Hematopoietic multipotent progenitor cell treated with erythropoietin and hydrocortisone succinate and interleukin-3 and kit ligand, for 8 days (in vitro differentiated cells): ENCODE measurements around the gene DUSP1.

Experiments
- DNase-seq: peaks from one replicate; pipeline ENCODE4 v3.0.0-alpha.2; 2015

Gene DUSP1

DNA sequence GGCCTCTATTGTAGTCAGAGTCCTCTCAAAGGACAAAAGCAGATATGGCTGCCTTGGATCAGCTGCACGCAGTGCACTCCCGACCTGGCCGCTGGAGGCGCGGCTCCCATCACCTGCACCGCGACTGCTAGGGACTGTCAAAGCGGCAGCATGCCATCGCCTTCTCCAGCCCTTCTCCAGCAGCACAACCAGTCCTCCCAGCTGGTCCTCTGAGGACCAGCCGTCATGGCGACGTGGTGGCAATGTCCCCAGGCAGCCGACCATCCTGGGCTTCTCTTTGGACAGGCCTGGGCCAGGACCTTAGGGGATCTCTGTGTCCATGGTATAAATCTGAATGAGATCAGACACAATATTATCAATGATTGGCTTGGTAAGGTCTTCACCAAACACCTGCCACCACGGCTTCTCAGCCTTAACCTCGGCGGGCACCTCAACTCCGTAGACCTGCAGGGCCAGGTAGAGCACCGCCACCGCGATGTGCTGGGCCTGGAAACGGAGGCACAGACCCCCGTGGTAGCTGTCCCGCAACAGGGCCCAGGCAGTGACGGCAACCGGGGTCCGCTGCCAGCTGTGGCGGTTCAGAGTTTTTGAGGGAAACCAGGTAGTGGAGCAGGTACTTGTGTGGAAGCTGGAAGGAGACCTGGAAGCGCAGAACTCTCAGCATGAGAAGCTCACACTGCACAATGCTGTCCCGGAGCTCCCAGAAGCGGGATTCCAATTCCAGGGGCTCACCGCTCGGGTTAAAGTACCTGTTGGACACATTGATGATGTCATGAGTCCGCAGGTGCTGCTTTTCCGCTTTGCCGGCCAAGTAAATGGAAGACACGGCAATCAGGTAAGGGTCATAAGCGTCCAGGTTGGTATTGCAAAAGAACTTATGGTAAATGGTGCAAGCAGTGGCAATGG, 8.5 kb downstream of the DUSP1 start:
- no peak for DNase-seq

DNA sequence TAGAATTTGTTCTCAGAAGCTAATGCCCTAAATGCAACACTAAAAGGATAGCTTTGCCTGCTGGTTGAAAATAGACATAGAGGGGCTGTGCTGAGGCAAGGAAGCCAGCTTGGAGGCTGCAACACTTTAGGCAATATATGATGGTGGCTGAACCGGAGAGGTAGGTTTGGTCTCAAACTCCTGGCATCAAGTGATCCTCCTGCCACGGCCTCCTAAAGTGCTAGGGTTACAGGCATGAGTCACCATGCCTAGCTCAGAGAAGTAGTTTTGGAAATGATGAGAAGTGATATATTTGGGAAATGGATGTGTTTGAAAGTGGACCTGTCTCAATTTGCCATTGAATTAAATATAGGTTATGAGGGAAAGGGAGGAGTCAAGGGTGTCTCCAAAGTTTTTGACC, 10.0 kb downstream of the DUSP1 start:
- DNase-seq = no peak

DNA sequence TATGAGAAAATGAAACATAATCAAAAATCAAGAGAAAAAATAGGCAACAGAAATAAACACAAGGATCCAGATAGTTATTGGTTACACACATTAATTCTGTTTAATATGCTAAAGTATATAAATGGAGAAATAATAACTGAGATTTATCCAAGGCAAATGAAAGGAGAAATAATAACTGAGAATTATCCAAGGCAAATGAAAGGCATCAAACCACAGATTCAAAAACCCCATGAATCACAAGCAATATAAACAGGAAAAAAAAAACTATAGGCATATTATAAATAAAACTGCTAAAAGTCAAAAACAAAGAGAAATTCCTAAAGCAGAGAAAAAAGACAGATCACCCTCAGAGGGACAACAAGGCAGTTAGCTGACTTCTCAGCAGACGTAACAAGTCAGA, 10.9 kb downstream of the DUSP1 start:
- DNase-seq = no peak

- no peak for DNase-seq
Observed at GRCh38 chr5:172758834-172759149, 12.2 kb downstream of the DUSP1 start.

- DNase-seq = no peak
Observed at GRCh38 chr5:172758077-172758833, 12.7 kb downstream of the DUSP1 start.

- no peak for DNase-seq
Observed at GRCh38 chr5:172757394-172758010, 13.5 kb downstream of the DUSP1 start.

DNA sequence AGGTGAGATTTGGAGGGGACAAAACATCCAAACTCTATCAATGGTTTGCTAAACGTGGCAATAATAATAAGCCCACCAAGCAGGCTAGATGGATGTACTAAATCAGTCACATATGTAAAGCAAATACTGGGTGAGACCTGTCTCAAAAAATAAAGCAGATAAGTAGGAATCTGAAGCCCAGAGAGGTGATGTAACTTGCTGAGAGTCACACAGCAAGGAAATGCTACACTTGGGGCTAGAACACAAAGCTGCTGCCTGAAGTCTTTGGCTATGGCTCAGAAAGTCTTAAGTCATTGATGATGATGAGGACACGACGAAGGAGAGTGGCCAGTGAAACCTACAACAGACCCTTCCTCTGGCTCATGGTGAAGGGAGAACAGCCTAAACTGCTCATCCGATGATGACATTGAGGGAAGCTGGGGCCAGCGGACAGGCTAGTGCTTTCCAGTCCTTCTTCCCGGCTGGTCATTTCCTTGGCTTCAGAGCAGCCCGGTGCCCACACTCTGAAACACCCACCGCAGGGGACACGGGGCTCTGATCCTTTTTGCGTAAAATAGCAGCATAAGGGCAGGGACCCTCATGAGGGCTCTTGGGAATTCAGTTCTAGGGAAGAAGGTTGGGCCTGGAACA, 14.1 kb downstream of the DUSP1 start:
- no peak for DNase-seq

DNA sequence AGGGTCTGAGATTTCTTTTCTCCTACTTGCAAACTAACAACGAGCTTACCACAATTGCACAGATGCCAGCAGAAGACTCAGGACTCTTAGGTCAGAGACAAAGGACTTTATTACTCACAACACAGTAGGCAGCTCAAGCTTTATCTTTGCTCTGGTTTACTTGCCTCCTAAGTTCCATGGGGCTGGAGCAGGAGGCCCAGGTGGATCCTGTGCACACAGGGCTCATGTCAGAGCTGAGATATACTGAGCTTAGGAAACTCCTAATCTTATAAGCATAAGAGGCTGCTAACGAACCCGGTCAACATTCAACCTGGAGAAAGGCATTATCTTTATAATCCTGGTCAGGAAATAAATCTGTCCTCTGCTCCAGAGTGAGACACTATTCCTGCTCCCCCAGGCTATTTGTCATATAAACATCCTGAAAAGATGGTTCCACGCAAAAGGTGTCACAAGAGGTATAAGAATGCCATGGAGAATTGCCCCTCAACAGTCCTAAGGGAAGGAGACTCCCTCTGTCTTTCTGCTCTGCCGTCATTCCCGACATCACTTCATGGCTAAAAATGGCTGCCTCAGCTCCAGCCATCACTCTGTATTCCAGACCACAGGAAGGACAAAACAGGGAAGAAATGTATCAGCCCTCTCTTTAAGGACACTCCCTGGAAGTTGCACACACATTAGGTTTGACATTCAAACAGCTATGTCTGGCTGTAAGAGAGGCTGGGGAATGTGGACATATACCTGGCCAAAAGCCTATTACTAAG, 16.2 kb downstream of the DUSP1 start:
- DNase-seq = no peak

DNA sequence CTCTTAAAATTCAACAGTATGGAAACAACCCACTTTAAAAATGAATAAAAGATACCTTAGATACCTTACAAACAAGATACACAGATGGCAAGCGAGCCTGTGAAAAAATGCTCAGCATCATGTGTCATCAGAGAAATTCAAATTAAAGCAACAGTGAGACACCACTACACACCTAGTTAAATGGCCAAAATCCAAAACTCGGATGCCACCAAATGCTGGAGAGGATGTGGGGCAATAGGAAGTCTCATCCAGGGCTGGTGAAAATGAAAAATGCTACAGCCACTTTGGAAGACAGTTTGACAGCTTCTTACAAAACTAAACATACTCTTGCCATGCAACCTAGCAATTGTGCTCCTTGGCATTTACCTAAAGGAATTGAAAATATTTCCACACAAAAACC, 17.9 kb downstream of the DUSP1 start:
- DNase-seq = no peak

DNA sequence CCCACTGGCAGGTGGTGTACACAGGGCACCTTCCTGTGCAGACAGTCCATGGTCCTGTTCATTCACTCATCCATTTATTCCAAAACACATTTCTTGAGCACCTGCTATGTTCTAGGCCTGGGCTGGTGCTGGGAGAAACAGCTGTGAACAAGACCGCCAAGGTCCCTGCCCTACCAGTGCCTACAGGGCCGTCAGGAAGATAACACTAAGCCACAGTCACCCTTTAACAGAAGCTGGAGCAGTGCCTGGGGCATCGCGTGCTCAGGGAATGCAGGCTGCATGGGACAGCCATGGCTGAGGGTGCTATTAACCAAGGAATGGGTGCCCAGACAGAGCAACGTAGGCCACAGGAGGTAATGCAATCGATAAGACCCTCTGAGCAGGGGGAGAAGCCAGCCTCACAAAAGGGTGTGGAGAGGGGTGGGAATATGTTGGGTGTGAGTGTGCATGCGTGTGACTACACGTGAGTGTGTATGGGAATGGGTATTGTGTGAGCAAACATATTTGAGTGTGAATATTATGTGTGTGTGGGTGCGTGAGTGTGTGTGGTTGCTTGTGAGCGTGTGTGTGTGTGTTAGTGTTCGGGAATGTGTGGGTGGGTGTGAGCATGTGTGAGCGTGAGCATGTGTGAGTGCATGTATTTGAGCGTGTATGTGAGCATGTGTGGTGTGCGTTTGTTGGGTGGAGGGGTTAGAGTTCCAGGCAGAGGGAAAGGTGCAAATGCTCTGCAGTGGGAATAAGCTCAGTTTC, 19.1 kb downstream of the DUSP1 start:
- no peak for DNase-seq

DNA sequence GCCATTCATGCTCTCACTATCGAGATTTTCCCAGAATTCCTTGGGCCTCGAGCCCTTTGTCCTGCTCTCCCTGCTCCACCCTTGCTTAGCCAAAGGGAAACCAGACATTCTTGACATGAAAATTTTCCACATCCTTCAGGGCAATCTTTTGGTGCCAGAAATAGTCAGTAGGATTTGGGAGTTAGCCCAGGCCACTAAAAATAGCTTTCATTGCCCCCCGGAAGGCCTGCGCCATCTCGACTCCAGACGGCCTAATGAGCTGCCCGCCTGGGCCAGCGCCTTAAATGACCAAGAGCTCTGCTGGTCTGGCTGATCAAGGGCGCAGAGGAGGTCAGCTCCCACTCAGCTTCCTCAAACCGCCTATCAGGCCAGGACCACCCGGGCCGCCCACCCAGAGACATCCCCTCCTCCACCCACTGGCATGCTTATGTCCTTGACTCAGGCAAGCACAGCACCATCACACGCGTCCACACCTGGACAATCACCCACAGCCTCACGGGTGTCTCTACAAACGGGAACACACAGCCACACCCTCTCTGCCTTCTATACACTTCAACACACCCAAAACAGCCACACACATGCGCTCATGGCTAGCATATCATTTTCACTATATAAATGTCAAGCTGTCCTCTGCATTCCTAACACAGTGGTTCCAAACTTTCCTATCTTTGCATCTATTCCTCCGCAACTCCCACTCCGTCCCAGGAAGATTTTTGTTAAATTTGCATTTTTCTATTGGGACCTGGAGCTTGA, 20.9 kb downstream of the DUSP1 start:
- DNase-seq = no peak

DNA sequence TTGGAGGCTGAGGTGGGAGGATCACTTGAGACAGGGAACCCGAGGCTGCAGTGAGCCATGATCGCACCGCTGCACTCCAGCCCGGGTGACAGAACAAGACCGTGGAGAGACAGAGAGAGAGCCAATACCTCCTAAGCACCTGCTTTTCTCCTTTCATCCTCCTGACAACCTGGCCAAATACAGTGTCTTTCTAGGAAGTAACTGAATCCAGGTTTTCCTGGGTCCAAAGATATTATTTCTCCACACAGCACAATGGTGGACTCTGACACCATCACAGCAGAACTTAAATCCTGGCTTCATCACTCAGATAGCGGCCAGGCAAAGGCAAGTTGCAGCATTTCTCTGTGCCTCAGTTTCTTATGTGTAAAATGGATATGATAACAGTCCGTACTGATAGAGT, 21.9 kb downstream of the DUSP1 start:
- DNase-seq = no peak

- DNase-seq = no peak
Observed at GRCh38 chr5:172748341-172748843, 22.6 kb downstream of the DUSP1 start.

DNA sequence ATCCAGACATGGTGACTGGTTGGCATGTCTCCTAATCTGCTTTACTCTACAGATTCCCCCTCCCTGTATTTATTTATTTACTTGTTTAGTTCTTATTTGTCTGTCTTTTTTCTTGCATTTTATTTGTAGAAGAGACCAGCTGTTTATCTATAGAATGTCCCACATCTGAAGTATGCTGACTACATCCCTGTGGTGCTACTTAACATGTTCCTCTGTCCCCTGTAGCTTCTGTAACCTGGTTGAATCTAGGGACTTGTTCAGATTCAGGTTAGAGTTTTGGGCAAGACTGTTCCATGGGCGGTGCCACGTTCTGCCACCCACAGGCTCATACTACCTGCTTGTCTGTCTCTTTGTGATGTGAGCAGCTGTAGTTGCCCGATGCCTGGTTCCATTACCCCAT, 23.5 kb downstream of the DUSP1 start:
- no peak for DNase-seq

GRCh38 chr5:172746725-172747124, 24.3 kb downstream of the DUSP1 start:
- DNase-seq = no peak

DNA sequence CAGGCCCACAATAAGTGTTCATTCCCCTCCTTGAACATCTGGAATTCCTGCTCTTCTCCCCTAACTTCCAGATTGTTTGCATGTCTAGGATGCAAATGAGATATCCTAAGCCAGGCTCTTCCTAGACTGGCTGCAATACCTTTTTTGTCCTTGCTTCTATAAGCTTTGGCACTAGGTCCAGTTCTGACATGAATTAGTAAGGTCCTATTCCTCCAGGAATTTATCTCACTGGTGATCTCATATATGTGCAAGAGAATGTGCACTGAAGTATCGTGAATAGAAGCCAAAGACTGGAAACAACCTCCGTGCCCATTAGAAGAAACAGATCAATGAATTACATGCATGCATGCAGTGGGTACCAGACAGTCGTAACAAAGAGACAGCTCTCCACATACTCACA, 25.2 kb downstream of the DUSP1 start:
- no peak for DNase-seq

DNA sequence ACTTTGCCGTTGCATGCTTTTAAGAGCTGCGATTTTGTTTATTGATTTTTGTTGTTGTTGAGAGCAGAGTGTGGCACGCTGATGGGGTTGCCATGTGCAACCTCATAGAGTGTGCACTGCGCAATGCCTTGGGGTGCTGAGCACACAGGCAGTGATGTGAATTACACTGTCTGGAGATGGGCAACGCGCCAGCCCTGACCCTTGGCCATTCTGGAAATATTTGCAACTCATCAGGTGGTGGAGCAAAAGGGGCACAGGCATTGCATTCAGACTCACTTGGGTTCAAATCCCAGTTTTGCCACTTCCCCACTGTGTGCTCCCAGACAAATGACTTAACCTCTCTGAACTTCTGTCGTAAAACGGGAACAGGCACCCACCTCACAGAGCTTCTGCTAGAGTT, 25.6 kb downstream of the DUSP1 start:
- no peak for DNase-seq

DNA sequence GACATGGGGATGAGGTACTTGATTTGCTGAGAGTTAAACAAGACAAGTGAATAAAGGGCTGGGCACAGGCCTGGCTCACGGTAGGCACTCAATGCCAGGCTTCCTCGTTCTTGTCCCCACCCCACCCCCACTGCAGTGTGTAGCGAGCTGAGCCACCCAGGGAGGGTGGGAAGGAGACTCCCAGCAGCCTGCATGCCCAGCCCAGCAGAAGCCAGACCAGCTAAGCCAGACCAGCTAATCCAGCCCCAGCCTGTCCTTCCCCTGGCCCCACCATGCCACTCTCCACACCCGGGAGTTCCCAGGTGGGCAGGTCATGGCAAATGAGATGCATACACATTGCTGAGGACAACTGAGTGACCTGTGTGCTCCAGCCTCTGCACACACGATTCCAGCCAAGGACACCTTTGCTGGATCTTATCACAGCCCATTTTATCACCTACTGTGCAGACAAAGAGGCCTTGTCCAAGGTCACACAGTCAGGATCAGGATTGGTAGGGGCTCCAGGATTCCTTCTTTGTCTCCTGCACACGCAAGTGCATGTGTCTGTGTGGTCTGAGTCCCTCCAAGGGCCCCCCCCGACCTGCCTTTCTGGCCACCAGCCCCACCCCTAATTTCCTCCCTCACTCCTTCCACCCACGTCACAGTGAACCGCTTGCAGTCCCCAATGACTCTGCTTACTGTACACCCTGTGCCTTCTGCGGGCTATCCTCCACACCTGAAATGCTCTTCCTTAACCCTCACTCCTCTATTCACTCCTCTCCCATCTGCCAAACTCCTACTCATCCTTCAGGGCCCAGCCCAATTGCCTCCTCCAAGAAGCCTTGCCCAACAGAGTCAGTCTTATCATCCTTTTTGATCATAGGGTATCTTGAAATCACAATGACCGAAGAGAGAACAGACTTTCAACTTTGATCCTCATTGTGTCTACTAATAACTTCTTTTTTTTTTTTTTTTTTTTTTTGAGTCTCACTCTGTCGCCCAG, 26.6 kb downstream of the DUSP1 start:
- DNase-seq = no peak

- no peak for DNase-seq
Observed at GRCh38 chr5:172743112-172743959, 27.7 kb downstream of the DUSP1 start.
